ENCODE data around the gene PITX3. TPM values are rescaled to one million over a fixed set of nuclear protein-coding genes. Genes with fewer than 3 reads are reported as not detected.
"Not testable (repeated sequence)": the region's sequence is repeated elsewhere in the genome, so short reads cannot be mapped to it uniquely, and the experiment has no call there.

Gene PITX3
- total RNA-seq, 1 donor from 2014 or later, result not detected

GRCh38 chr10:102262744-102263370 lies 21.5 kb upstream of the PITX3 start:
- Mint-ChIP-seq H3K4me1 (ENCODE audit: unreplicated experiment) (peaks cover 12% of the 10 kb centered on the region), H3K9me3 (ENCODE audit: unreplicated experiment) (no peaks in the 10 kb centered on the region), H3K4me3 (ENCODE audit: unreplicated experiment) (no peak overlapping the region)

GRCh38 chr10:102261842-102262241 lies 20.5 kb upstream of the PITX3 start:
- Mint-ChIP-seq H3K36me3 (ENCODE audit: low read depth, unreplicated experiment) (peaks cover 4% of the 10 kb centered on the region), H3K9me3 (ENCODE audit: unreplicated experiment) (no peaks in the 10 kb centered on the region), H3K4me3 (ENCODE audit: unreplicated experiment) (no peak overlapping the region), H3K4me1 (ENCODE audit: unreplicated experiment) (peaks cover 10% of the 10 kb centered on the region), H3K27ac (ENCODE audit: unreplicated experiment) (no peak overlapping the region), H3K27me3 (ENCODE audit: unreplicated experiment) (no peaks in the 10 kb centered on the region)
- no peak for DNase-seq (ENCODE audit: low spot score)
- no peak for TF ChIP-seq CTCF (IDR thresholded peaks at IDR 0.05; ENCODE audit: unreplicated experiment)

More at GRCh38 chr10:102262744-102263370, 21.5 kb upstream of the PITX3 start:
- no peak for TF ChIP-seq CTCF (IDR thresholded peaks at IDR 0.05; ENCODE audit: unreplicated experiment)
- no peaks in the 10 kb centered on the region for H3K27me3 Mint-ChIP-seq (ENCODE audit: unreplicated experiment)
- no peak for DNase-seq (ENCODE audit: low spot score)
- H3K27ac Mint-ChIP-seq (ENCODE audit: unreplicated experiment), result no peak overlapping the region
- H3K36me3 Mint-ChIP-seq (ENCODE audit: low read depth, unreplicated experiment), result peaks cover 4% of the 10 kb centered on the region

GRCh38 chr10:102261196-102261595 lies 19.9 kb upstream of the PITX3 start:
- TF ChIP-seq CTCF (IDR thresholded peaks at IDR 0.05; ENCODE audit: unreplicated experiment), result no peak
- no peak for DNase-seq (ENCODE audit: low spot score)
- Mint-ChIP-seq H3K4me1 (ENCODE audit: unreplicated experiment) (peaks cover 5% of the 10 kb centered on the region), H3K27ac (ENCODE audit: unreplicated experiment) (no peak overlapping the region), H3K27me3 (ENCODE audit: unreplicated experiment) (no peaks in the 10 kb centered on the region), H3K4me3 (ENCODE audit: unreplicated experiment) (no peak overlapping the region), H3K9me3 (ENCODE audit: unreplicated experiment) (no peaks in the 10 kb centered on the region), H3K36me3 (ENCODE audit: low read depth, unreplicated experiment) (peaks cover 4% of the 10 kb centered on the region)

- no peak for DNase-seq (ENCODE audit: low spot score)
- no peaks in the 10 kb centered on the region for H3K9me3 Mint-ChIP-seq (ENCODE audit: unreplicated experiment)
- no peaks in the 10 kb centered on the region for H3K27me3 Mint-ChIP-seq (ENCODE audit: unreplicated experiment)
- H3K27ac Mint-ChIP-seq (ENCODE audit: unreplicated experiment), result no peak overlapping the region
- no peaks in the 10 kb centered on the region for H3K36me3 Mint-ChIP-seq (ENCODE audit: low read depth, unreplicated experiment)
- no peaks in the 10 kb centered on the region for H3K4me1 Mint-ChIP-seq (ENCODE audit: unreplicated experiment)
- TF ChIP-seq CTCF (IDR thresholded peaks at IDR 0.05; ENCODE audit: unreplicated experiment), result no peak
- no peak overlapping the region for H3K4me3 Mint-ChIP-seq (ENCODE audit: unreplicated experiment)
Measured at GRCh38 chr10:102255404-102255803, 14.1 kb upstream of the PITX3 start.

GRCh38 chr10:102254426-102254825 lies 13.1 kb upstream of the PITX3 start:
- no peaks in the 10 kb centered on the region for H3K4me1 Mint-ChIP-seq (ENCODE audit: unreplicated experiment)
- no peak for DNase-seq (ENCODE audit: low spot score)
- no peaks in the 10 kb centered on the region for H3K36me3 Mint-ChIP-seq (ENCODE audit: low read depth, unreplicated experiment)
- no peak overlapping the region for H3K4me3 Mint-ChIP-seq (ENCODE audit: unreplicated experiment)
- H3K27me3 Mint-ChIP-seq (ENCODE audit: unreplicated experiment), result no peaks in the 10 kb centered on the region
- no peaks in the 10 kb centered on the region for H3K9me3 Mint-ChIP-seq (ENCODE audit: unreplicated experiment)
- H3K27ac Mint-ChIP-seq (ENCODE audit: unreplicated experiment), result no peak overlapping the region
- TF ChIP-seq CTCF (IDR thresholded peaks at IDR 0.05; ENCODE audit: unreplicated experiment), result no peak

GRCh38 chr10:102252508-102252907 lies 11.2 kb upstream of the PITX3 start:
- H3K27me3 Mint-ChIP-seq (ENCODE audit: unreplicated experiment); H3K36me3 Mint-ChIP-seq (ENCODE audit: low read depth, unreplicated experiment); H3K4me3 Mint-ChIP-seq (ENCODE audit: unreplicated experiment); H3K9me3 Mint-ChIP-seq (ENCODE audit: unreplicated experiment); H3K4me1 Mint-ChIP-seq (ENCODE audit: unreplicated experiment); H3K27ac Mint-ChIP-seq (ENCODE audit: unreplicated experiment); DNase-seq (ENCODE audit: low spot score): not testable (repeated sequence)

Measured in endothelial cell (in vitro differentiated cells).